NCI-H748 (cell line): Measurements from ENCODE around the gene INTS7.
"Not testable (repeated sequence)": the region's sequence is repeated elsewhere in the genome, so short reads cannot be mapped to it uniquely, and the experiment has no call there.

ENCODE experiments used
- DNase-seq: peaks from one replicate; lab custom pipeline; 2025; ENCODE audit not compliant: unreplicated experiment; lab: John Stamatoyannopoulos, UW

Gene INTS7

DNA sequence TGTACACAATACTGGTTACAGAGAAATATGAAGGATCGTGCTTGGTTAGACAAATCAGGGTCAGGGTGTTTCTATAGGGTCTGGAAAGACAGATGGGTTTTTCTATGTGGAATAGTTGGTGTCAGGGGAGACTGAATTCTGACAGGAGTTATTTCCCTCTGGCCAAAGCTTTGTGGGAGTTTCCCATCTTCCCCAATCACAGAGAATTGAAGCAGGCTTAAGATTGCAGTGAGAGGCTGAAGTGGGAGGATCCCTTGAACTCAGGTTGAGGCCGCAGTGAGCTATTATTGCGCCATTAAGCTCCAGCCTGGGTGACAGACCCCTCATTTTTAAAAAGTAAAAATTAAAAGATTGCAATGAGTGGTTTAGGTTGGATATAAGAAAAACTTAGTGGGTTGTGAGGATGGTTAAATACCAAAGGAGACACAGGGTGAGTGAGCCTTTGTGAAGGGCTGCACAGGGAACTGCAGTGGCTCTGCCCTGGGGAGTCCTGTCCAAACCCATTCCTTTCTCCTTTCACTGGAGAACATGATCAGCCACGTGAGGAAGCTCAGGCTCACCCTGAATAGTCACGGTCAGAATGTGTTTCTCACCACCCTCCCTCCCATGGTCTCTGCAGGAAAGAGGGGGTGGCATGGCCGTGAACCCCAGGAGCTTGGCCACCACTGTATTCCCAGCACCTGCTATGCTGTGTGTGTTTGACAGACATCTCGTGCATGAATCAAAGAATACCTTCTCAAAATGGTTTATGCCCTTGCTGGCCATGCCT is 101.2 kb downstream of the INTS7 start:
- no peak for DNase-seq

DNA sequence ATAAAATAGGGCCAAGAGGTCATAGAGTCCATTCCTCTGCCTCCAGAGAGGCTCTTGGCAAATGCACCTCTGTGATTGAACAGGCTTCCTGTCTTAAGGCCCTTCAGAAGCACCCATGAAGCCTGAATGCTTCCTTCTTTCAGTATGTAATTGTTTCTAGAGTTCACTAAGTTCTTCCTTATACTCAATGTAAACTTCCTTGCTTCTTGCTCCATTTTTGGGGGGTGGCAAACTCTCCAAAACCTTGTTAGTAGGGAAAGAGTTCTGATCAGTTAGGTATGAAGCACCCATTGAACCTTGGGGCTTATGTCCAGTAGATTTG is 102.5 kb downstream of the INTS7 start:
- DNase-seq = no peak

GRCh38 chr1:211932231-211932932 is 103.0 kb downstream of the INTS7 start:
- no peak for DNase-seq

GRCh38 chr1:211929683-211930082 is 105.7 kb downstream of the INTS7 start:
- peak; percentile 21 for DNase-seq

GRCh38 chr1:211928993-211929637 is 106.2 kb downstream of the INTS7 start:
- DNase-seq = peak; percentile 94

- peak; percentile 93 for DNase-seq
Measured at GRCh38 chr1:211928290-211928801, 107.0 kb downstream of the INTS7 start.

GRCh38 chr1:211925016-211925415 is 110.3 kb downstream of the INTS7 start:
- peak; percentile 91 for DNase-seq

GRCh38 chr1:211924256-211924655 is 111.1 kb downstream of the INTS7 start:
- DNase-seq = no peak

DNA sequence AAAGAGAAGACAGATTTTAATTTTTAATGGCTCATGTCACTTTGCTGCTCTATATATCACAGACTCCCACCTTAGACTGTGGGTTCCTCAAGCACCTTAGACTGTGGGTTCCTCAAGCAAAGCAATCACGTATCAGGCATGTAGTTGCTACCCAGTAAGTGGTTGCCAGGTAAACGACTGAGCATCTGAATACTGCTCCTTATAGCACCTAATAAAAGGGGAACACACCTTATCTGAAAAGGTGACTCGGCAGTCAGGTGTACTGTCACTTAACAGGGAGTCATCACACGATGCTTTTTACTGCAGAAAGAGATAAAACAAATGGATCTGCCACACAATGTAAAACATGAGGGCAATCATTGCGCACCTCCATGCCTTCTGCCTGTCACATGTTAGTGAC is 112.3 kb downstream of the INTS7 start:
- DNase-seq = no peak

DNA sequence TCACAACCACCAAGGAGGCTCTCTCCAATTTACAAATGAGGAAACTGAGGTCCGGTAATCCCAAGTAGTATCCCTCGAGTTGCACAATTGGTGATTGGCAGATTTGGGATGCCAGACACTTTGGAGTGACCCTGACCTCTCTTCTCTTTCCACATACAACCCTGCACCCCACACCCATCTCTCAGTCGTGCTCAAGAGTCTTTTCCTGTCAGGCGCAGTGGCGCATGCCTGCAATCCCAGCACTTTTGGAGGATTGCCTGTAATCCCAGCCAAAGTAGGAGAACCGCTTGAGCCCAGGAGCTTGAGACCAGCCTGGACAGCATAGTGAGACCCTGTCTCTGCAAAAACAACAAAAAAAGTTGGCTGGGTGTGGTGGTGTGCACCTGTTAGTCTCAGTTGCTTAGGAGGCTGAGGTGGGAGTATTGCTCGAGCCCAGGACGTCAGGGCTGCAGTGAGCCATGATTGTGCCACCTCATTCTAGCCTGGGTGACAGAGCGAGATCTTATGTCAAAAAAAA is 113.7 kb downstream of the INTS7 start:
- no peak for DNase-seq

GRCh38 chr1:211920602-211921226 is 114.6 kb downstream of the INTS7 start:
- no peak for DNase-seq

DNA sequence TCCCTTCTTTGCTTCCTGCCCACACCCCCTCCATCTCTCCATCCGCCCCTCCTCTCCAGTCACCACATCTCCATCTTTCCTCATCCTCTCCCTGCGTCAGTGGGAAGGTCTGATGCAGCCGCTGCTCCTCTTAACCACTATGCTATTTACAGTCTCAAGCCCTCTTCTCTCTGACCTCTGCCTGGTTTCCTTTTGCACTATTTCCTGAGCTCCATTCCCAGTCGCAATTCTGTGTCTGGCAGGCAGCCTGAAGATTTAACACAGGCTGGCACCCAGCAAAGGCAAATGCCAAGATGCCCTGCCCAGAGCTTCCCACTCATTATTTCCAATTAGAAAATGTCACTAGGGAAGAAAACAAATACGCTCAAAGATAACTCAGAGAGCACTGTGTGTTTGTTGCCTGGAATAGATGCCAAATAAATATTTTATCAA is 115.2 kb downstream of the INTS7 start:
- no peak for DNase-seq

DNA sequence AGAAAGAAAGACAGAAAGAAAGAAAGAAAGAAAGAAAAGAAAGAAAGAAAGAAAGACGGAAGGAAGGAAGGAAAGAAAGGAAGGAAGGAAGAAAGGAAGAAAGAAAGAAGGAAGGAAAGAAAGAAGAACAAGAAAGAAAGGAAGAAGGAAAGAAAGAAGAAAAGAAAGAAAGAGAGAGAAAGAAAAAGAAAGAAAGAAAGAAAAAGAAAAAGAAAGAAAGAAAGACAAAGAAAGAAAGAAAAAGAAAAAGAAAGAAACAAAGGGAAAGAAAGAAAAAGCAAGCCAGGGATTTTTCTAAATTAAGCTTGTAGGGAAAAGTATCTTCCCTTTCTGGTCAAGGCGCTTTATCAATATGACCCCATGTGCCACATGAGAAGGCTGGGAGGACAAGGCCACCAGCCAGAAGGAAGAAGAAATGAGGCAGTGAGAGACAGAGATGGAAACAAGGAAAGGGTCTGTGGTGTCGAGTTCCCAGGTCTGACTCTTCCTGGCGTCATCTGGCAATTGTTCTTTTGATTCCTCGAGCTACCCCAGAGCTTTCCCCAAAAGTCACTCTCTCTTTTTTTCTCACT is 116.4 kb downstream of the INTS7 start:
- DNase-seq = no peak

GRCh38 chr1:211916458-211916857 is 118.9 kb downstream of the INTS7 start:
- DNase-seq = not testable (repeated sequence)

DNA sequence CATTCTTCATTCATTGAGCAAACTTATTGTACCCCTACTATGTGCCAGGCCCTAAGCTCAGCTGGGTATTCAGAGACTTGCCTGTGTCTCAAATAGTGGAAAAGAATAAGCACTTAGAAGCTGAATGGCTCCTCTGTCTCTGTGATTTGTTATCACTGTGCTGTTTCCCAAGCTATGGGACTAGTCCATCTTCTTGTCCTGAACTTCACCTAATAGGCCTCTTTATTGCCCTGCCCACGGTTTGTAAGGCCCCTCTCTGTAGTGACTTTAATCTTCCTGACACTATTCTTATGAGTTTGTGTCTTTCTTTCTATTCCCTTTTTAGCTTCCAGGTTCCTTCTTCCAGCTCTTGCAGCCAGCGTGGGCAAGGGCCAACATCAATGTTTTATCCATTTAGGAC is 119.4 kb downstream of the INTS7 start:
- DNase-seq = no peak

DNA sequence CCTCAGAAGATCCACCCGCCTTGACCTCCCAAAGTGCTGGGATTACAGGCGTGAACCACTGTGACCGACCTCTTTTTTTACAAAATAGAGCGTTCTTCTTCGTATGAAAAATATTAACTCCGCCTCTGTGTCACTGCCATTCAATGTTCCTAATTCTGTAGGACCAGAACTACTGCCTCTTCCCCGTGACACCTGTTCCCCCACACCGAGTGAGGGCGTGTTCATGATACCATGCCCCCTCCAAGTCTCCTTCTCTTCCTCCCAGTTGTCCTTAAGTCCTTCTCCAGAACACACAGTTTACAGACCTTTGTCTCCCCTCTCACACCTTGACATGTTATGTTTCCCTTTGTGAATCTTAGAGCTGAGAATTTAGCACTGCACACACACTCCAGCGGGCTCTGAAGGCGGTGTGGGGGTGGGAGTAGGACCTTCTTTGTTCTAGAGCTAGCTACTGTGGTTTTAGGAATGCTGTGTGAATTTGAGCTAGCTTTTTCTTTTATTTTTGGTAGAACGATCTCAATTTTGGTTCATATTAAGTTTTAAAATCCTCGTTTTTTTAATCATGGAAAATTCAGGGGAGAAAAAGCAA is 122.4 kb downstream of the INTS7 start:
- DNase-seq = no peak

- DNase-seq = no peak
Measured at GRCh38 chr1:211912038-211912437, 123.3 kb downstream of the INTS7 start.

- no peak for DNase-seq
Measured at GRCh38 chr1:211910913-211911485, 124.4 kb downstream of the INTS7 start.

DNA sequence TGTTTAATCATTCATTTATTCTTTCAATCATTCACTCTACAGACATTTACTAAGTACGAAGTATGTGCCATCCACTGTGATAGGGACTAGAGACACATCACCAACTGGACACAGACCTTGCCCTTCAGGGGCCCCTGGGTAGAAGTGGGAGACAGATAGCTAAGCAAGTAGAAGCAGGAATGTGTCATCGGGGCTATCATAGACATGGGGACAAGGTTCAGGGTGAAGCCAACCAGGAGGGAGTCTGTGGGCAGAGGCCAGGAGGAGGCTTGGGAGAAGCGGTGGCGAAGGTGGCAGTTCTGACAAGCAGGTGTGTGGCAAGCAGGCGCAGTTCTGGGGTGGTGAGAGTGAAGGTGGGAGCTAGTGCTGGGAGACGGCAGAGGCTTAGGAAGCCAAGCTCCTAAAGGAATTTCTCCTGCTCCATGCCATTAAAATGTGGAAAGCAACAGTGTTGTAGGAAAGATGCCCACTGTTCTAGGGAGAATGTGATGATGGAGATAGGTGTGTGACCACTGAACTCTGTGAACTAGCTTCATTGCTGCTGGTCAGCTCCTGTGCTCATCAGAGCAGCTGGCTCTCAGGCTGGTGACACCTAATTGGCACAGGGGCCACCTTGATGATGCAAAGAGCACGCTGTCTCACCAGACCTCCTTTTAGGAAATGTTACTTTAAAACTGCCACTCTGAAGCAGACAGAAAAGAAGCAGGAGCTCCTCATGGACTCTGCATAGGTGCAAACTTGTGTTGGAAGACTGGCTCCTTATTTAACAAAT is 125.1 kb downstream of the INTS7 start:
- DNase-seq = no peak
